GM12878 (cell line): ENCODE results near the gene NFAM1. TPM values are rescaled to one million over a fixed set of nuclear protein-coding genes. Genes with fewer than 3 reads are reported as not detected.

ENCODE experiments used
- ATAC-seq: fragments of 200-7000 bp; cut with Tn5 transposase; 3 replicates; pipeline ENCODE4 v1.9.1; 2020; ENCODE audit warnings: mild to moderate bottlenecking, moderate library complexity
- BruUV-seq: library from RNA; stranded (reverse); fragments of 400-500 nt; replicated peaks from 2 replicates; lab custom pipeline; 2021; lab: Mats Ljungman, UMichigan
- CTCF ChIA-PET: fragments of 300-600 bp; sonication (Branson Sonifier 250); formaldehyde crosslinking; extraction: SDS; loops from one replicate; lab custom pipeline; 2021; ENCODE audit warnings: inconsistent platforms; lab: Yijun Ruan, JAX
- POLR2A ChIA-PET: fragments of 350-600 bp; formaldehyde crosslinking; extraction: SDS; loops from one replicate; lab custom pipeline; 2021; ENCODE audit warnings: inconsistent platforms; lab: Charles Lee
- RAD21 ChIA-PET: fragments of 300-600 bp; sonication (Branson Sonifier 250); formaldehyde crosslinking; loops from one replicate; lab custom pipeline; 2023; ENCODE audit warnings: antibody characterized with exemption; ENCODE audit not compliant: unreplicated experiment; lab: Charles Lee
- SMC1A ChIA-PET: fragments of 300-600 bp; sonication (Branson Sonifier 250); formaldehyde crosslinking; loops from one replicate; lab custom pipeline; 2023; ENCODE audit not compliant: unreplicated experiment, uncharacterized antibody; lab: Charles Lee
- DNase-seq: peaks from one replicate; pipeline ENCODE4 v3.0.0-alpha.2; 2011; ENCODE audit warnings: low read depth, low spot score
- FAIRE-seq: peaks from 3 replicates; lab custom pipeline; 2011; peaks lifted over from hg19 to GRCh38; lab: Jason Lieb, UNC
- H2AFZ ChIP-seq: 2 replicates; pipeline ENCODE4 v1.6.0; 2011; ENCODE audit warnings: low read depth, low read length, control low read depth; ENCODE audit not compliant: control insufficient read depth
- H3K27ac ChIP-seq: 2 replicates; pipeline ENCODE4 v1.5.1; 2011; ENCODE audit warnings: control low read depth; ENCODE audit not compliant: control insufficient read depth, insufficient read depth
- H3K27me3 ChIP-seq, 2 experiments: replicated peaks in 1 of 2; 2 replicates each; pipeline versions ENCODE4 v1.6.0 to v1.6.1; 2011; ENCODE audit warnings: low read length in 1 of 2; ENCODE audit not compliant: control insufficient read depth in 2 of 2, insufficient read depth in 2 of 2
- H3K36me3 ChIP-seq, 2 experiments: 2 replicates each; pipeline ENCODE4 v1.5.1; 2011; ENCODE audit warnings: low read length in 1 of 2; ENCODE audit not compliant: control insufficient read depth in 2 of 2, insufficient read depth in 2 of 2
- H3K4me1 ChIP-seq: 2 replicates; pipeline ENCODE4 v1.6.1; 2011; ENCODE audit warnings: mild to moderate bottlenecking, low read length, moderate library complexity, mixed read lengths; ENCODE audit not compliant: control insufficient read depth, insufficient read depth
- H3K4me2 ChIP-seq: 2 replicates; pipeline ENCODE4 v1.6.0; 2011; ENCODE audit warnings: control low read depth; ENCODE audit not compliant: control insufficient read depth, insufficient read depth
- H3K4me3 ChIP-seq: fragments of 200-600 bp; sonication (generic); 2 replicates; pipeline ENCODE4 v1.5.1; 2016
- H3K79me2 ChIP-seq: 2 replicates; pipeline ENCODE4 v1.6.0; 2011; ENCODE audit warnings: low read length; ENCODE audit not compliant: control insufficient read depth, insufficient read depth
- H3K9ac ChIP-seq: 2 replicates; pipeline ENCODE4 v1.8.0; 2011; ENCODE audit warnings: low read length, control low read depth, mixed read lengths; ENCODE audit not compliant: control insufficient read depth, insufficient read depth
- H3K9me3 ChIP-seq: replicated peaks from 3 replicates; pipeline ENCODE4 v1.5.1; 2011; ENCODE audit warnings: mild to moderate bottlenecking, low read length; ENCODE audit not compliant: control insufficient read depth, insufficient read depth
- H4K20me1 ChIP-seq: 2 replicates; pipeline ENCODE4 v1.6.0; 2011; ENCODE audit not compliant: control insufficient read depth, insufficient read depth
- ASH2L ChIP-seq: fragments of 300-600, 200-600 bp; sonication (generic); IDR thresholded peaks from 2 replicates; pipeline ENCODE4 v1.6.1; 2017; ENCODE audit warnings: low read depth, mild to moderate bottlenecking, borderline replicate concordance
- ATF3 ChIP-seq: IDR thresholded peaks from 2 replicates; pipeline ENCODE4 v1.6.1; 2011; ENCODE audit warnings: low read depth, mild to moderate bottlenecking, low read length, moderate library complexity, borderline replicate concordance; ENCODE audit errors: extremely low read depth
- BHLHE40 ChIP-seq, 2 experiments: fragments of 450-650 bp in 1 of 2; IDR thresholded peaks; 2 replicates each; pipeline ENCODE4 v1.6.1; 2011 to 2017; ENCODE audit warnings: low read depth in 2 of 2, borderline replicate concordance in 1 of 2, improper control_type of control experiment in 1 of 2, low read length in 1 of 2, mild to moderate bottlenecking in 1 of 2
- EGR1 ChIP-seq, 2 experiments: IDR thresholded peaks; 1 replicate in 1 of 2; 2 replicates in 1 of 2; pipeline ENCODE4 v1.6.1; 2011 to 2012; ENCODE audit warnings: low read depth in 2 of 2, low read length in 2 of 2, borderline replicate concordance in 1 of 2, mild to moderate bottlenecking in 1 of 2, moderate library complexity in 1 of 2
- MLLT1 ChIP-seq: fragments of 450-650 bp; IDR thresholded peaks from 2 replicates; pipeline ENCODE4 v1.6.1; 2016; ENCODE audit warnings: mild to moderate bottlenecking
- NR2C1 ChIP-seq: fragments of 450-650 bp; IDR thresholded peaks from 2 replicates; pipeline ENCODE4 v1.6.1; 2017; ENCODE audit warnings: antibody characterized with exemption, mild to moderate bottlenecking, moderate library complexity
- NR2C2 ChIP-seq: IDR thresholded peaks from 2 replicates; pipeline ENCODE4 v1.6.1; 2011; ENCODE audit warnings: borderline replicate concordance, low read depth; ENCODE audit not compliant: control insufficient read depth, insufficient read length
- NR2F1 ChIP-seq: fragments of 450-650 bp; conservative IDR thresholded peaks from 2 replicates; pipeline ENCODE4 v1.6.1; 2017; ENCODE audit warnings: mild to moderate bottlenecking
- RCOR1 ChIP-seq: conservative IDR thresholded peaks from 2 replicates; pipeline ENCODE4 v1.6.1; 2012; ENCODE audit warnings: low read depth, low read length, improper control_type of control experiment
- RELA ChIP-seq: fragments of 450-650 bp; IDR thresholded peaks from 2 replicates; pipeline ENCODE4 v1.8.0; 2014; ENCODE audit warnings: borderline replicate concordance; ENCODE audit not compliant: partially characterized antibody
- SMARCA5 ChIP-seq: fragments of 450-650 bp; IDR thresholded peaks from 2 replicates; pipeline ENCODE4 v1.6.1; 2017; ENCODE audit warnings: mild to moderate bottlenecking
- SRF ChIP-seq, 2 experiments: IDR thresholded peaks; 2 replicates each; pipeline ENCODE4 v1.6.1; 2011; ENCODE audit warnings: low read depth in 2 of 2, low read length in 2 of 2, mild to moderate bottlenecking in 1 of 2, moderate library complexity in 1 of 2
- STAT1 ChIP-seq: fragments of 450-650 bp; conservative IDR thresholded peaks from 2 replicates; pipeline ENCODE4 v1.6.1; 2014; ENCODE audit warnings: antibody characterized with exemption, mild to moderate bottlenecking
- TCF7 ChIP-seq: IDR thresholded peaks from 2 replicates; pipeline ENCODE4 v1.6.1; 2014; ENCODE audit warnings: antibody characterized with exemption, borderline replicate concordance
- YY1 ChIP-seq: IDR thresholded peaks from 2 replicates; pipeline ENCODE4 v1.6.1; 2011; ENCODE audit warnings: low read depth, mild to moderate bottlenecking, low read length
- ZNF24 ChIP-seq: fragments of 450-650 bp; IDR thresholded peaks from 2 replicates; pipeline ENCODE4 v1.6.1; 2017; ENCODE audit warnings: antibody characterized with exemption, mild to moderate bottlenecking
- ZNF622 ChIP-seq: fragments of 450-650 bp; IDR thresholded peaks from 2 replicates; pipeline ENCODE4 v1.6.1; 2017; ENCODE audit warnings: mild to moderate bottlenecking, inconsistent platforms
- ZNF687 ChIP-seq: fragments of 450-650 bp; IDR thresholded peaks from 2 replicates; pipeline ENCODE4 v1.6.1; 2017; ENCODE audit warnings: mild to moderate bottlenecking, moderate library complexity
- WGBS: methylation state at CpG from one replicate; pipeline ENCODE4 v1.1.6; 2016; ENCODE audit warnings: low lambda C conversion rate; ENCODE audit not compliant: insufficient replicate concordance, insufficient coverage; ENCODE audit errors: missing lambda C conversion rate; 5-methylcytosine and 5-hydroxymethylcytosine counted together
- in situ Hi-C: fragments of 300-500 bp; cut with MboI; formaldehyde crosslinking; loops from 9 replicates; pipeline ENCODE4 v1.14.3; 2018; ENCODE audit warnings: mixed read lengths
- intact Hi-C: fragments of 100-400 bp; cut with micrococcal nuclease; formaldehyde crosslinking; loops from one replicate; pipeline ENCODE4 v1.14.2; 2022; ENCODE audit not compliant: unreplicated experiment
- polyA plus RNA-seq, 11 experiments: library from polyadenylated mRNA; depleted of rRNA in 4 of 11; unstranded in 6 of 11; stranded (reverse) in 5 of 11; fragments of >200 nt; fragmentation: Nextera tagmentation in 4 of 11; fragmentation: Illumina TruSeq in 1 of 11; extraction: Ambion mirVana in 4 of 11; extraction: Trizol in 1 of 11; gene quantifications; 1 replicate in 1 of 11; 2 replicates in 10 of 11; pipeline versions ENCODE4 v1.2.1 to v1.2.3, GENCODE V29; 2011 to 2016; ENCODE audit warnings: inconsistent platforms in 2 of 11, missing spikeins in 2 of 11, low read depth in 1 of 11
- total RNA-seq, 4 experiments: library from RNA; depleted of rRNA in 3 of 4; stranded (reverse); fragments of >200 nt in 3 of 4; fragmentation: Illumina TruSeq in 1 of 4; extraction: Trizol in 1 of 4; gene quantifications; 2 replicates each; pipeline versions ENCODE4 v1.2.1 to v1.2.3, GENCODE V29; 2013 to 2021

The NFAM1 gene
- total and polyA plus RNA-seq, 10 of the 15 experiments (the other 5 are each of a cell fraction or from before 2014, with no cell fraction given) = 0.13 to 1.3 (median 0.24) TPM; not detected in 3

- TF ChIP-seq EGR1 (IDR thresholded peaks at IDR 0.05; ENCODE audit: borderline replicate concordance in 1 of 2, low read depth in 2 of 2, low read length in 2 of 2) (no peak), STAT1 (no peak), ATF3 (no peak), NR2F1 (no peak), ZNF24 (no peak), MLLT1 (no peak), ZNF622 (no peak), RELA (no peak), NR2C1 (no peak), ASH2L (no peak)
These were observed 51.2 kb downstream of the NFAM1 start (continued) for GRCh38 chr22:42380769-42381551.

GRCh38 chr22:42379966-42380537, 52.2 kb downstream of the NFAM1 start:
- no peak for FAIRE-seq
- intact Hi-C loops = no loop called here
- Histone ChIP-seq H3K79me2 (no peaks in the 10 kb centered on the region), H3K9me3 (no peaks in the 10 kb centered on the region), H3K9ac (no peak overlapping the region), H3K27ac (no peak overlapping the region), H3K36me3 (no peaks in the 10 kb centered on the region), H3K4me2 (no peak overlapping the region), H3K27me3 (no peaks in the 10 kb centered on the region), H3K4me1 (no peaks in the 10 kb centered on the region), H2AFZ (no peak overlapping the region), H3K4me3 (no peak overlapping the region), H4K20me1 (no peaks in the 10 kb centered on the region)
- ChIA-PET POLR2A (no interaction called here), CTCF (no interaction called here), SMC1A (no interaction called here), RAD21 (no interaction called here)
- 59% methylated on average over 16 of the region's 16 CpGs for WGBS
- BruUV-seq = no TSS peak
- ATAC-seq = no peak
- in situ Hi-C loops = no loop called here
- DNase-seq = no peak
- TF ChIP-seq TCF7 = no peak
- TF ChIP-seq RCOR1 = no peak
- TF ChIP-seq NR2C2 = no peak
- TF ChIP-seq SMARCA5 = no peak
- TF ChIP-seq SRF (IDR thresholded peaks at IDR 0.05; ENCODE audit: low read depth in 2 of 2, low read length in 2 of 2) = no peak
- TF ChIP-seq YY1 = no peak
- no peak for TF ChIP-seq BHLHE40 (IDR thresholded peaks at IDR 0.05; ENCODE audit: borderline replicate concordance in 1 of 2, low read depth in 2 of 2, low read length in 1 of 2)
- no peak for TF ChIP-seq ZNF687
